Kasumi-1 (cell line): ENCODE results near the gene PNPT1.

Experiments
- DNase-seq, 2 experiments: peaks; one replicate each; lab custom pipeline; 2025; lab: John Stamatoyannopoulos, UW

PNPT1 gene

GRCh38 chr2:55668956-55669355, 24.7 kb downstream of the PNPT1 start:
- no peak for DNase-seq

- no peak for DNase-seq
Measured at GRCh38 chr2:55653255-55653654, 40.4 kb downstream of the PNPT1 start.

DNA sequence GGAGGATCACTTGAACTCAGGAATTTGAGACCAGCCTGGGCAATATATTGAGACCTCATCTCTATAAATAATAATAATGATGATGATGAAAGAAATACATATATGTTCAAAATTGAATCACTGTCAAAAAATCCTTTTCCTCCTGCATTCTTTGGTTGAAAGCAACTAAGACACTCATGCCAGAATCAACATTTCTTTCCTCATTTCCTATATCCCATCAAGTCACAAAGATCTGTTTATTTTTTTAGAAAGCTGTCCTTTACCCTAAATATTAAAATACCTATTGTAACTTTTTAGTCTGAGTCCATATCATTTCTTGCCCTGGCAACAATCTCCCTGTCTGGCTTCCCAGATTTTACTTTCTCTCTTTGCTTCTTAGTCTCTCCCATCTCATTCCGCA, 44.4 kb downstream of the PNPT1 start:
- DNase-seq = no peak

- DNase-seq = no peak
Measured at GRCh38 chr2:55636831-55637230, 56.8 kb downstream of the PNPT1 start.

GRCh38 chr2:55628931-55629330, 64.7 kb downstream of the PNPT1 start:
- DNase-seq = no peak

GRCh38 chr2:55627915-55628314, 65.7 kb downstream of the PNPT1 start:
- no peak for DNase-seq

- DNase-seq = no peak
Measured at GRCh38 chr2:55621802-55622201, 71.8 kb downstream of the PNPT1 start.

- peak; percentile 40 to 56 for DNase-seq
Measured at GRCh38 chr2:55620123-55620779, 73.4 kb downstream of the PNPT1 start.

DNA sequence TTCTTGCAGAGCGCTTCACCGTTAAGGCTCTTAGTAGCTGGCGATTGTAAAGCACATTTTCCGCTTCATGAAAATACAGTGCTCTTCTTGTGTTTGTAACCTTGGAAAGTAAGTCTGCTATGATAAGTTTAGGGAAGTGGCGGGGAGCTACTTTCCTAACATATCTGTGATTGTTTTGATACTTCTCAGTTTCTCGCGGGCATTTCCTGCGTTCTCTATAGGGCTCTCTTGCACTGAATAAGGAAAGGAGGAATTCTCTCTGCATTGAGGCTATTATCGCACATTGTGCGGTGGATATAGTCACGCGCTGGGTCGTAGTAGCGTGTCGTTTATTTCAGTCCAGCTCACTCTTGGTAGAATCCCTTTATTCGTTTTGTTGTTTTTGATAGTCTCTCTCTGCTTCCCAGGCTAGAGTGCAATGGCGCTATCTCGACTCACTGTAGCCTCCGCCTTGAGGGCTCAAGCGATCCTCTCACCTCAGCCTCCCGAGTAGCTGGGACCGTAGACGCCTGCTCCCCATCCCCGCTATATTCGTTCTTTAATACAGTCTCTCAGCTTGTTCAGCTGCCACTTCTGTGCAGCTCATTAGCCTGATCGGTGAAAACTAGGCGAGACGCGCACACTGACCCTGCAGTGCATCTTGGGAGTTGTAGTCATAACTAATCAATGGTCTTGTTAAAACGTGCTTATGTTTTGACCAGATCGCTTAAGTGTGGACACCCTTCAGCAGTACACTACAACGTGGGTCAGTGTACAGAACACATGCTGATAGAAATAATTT, 75.2 kb downstream of the PNPT1 start:
- DNase-seq = peak; percentile 58 to 65

GRCh38 chr2:55618025-55618274, 75.7 kb downstream of the PNPT1 start:
- no peak for DNase-seq

GRCh38 chr2:55617175-55618024, 76.2 kb downstream of the PNPT1 start, which contains the start of gene PPP4R3B:
Gene PPP4R3B (minus strand): TSS chr2:55617622. CDS start chr2:55617285, 337 bp downstream.
- peak; percentile 98 to 99 for DNase-seq

DNA sequence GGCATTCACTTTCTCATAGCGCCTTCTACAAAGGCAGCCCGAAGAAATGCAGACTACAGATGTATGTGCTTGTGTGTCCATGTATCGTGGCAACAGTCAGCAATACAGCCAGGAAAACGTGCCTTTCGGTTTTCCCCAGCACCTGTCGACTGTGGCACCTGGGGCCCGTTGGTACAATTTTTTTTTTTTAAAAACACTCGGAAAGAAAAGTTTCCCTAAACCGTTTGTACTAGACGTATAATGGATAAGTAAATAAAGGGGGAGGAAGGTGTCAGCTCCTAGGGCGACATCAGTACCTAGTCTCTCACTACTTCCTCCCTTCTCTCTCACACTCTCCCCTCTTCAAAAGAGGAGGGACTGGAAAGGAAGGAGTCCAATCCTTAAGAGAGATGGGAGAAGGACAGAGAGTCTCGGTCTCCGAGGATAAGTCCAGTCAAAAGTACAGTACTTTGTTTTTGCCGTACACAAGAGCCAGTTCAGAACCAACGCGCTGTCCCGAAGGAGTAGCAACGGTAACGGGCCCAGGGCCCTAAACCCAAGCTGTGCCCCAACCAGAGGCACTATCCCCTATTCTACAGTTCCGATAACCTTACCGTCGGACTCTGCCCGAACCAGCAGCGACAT, 77.0 kb downstream of the PNPT1 start:
- DNase-seq = peak; percentile 65 to 73

- DNase-seq = no peak
Measured at GRCh38 chr2:55611997-55612396, 81.6 kb downstream of the PNPT1 start.

DNA sequence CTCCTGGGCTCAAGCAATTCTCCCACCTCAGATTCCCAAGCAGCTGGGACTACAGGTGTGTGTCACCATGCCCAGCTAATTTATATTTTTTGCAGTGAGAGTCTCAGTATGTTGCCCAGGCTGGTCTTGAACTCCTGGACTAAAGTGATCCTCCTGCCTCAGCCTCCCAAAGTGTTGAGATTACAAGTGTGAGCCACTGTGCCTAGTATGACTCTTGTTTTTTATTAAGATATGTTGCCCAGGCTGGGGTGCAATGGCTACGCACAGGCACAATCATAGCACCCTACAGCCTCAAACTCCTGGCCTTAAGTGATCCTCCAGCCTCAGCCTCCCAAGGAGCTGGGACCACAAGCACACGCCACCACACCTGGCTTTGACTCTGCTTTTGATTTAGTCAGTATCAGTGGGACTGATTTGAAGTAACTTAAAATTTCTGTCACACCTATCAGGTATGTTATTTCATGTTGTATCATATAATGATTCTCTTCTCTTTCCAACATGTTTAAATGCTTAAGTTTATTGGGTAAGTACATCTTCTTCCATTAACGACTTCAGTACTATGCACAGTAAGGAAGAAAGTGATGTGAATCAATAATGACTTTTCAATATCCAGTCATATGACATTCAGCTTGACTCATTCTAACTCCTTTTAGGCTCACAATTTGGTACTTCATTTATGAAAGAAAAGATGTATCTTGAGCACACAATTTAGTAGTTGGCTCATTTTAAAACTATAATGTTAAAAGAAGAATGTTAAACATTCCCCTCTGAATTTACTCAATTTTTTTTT, 82.5 kb downstream of the PNPT1 start:
- no peak for DNase-seq

DNA sequence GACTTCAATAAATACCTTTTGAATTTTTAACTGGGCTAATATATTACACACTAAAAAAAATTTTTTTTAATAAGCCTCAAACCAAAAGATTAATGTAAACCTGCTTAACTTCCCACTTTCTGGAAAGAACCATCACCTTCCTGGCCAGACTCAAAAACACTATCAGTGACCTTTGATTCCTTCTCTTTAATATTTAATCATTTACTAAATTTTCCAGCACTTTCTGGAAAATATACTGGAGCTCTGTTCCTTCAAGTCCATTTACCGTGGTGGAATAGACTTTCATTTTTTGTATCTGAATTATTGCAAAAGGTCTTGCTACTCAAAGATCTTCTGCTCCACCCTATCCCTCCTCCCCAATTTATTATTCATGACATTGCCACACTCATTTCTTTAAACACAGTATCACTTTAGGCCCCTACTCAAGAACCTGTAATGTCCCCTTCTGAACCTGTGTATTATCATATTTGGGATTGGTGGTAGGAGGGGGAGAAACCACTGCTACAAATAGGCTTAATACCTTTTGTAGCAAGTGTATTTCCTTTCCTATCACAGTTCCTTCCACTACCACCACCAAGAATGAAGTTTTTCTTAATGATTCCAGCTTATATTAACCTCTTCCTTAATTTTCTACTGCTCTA, 83.6 kb downstream of the PNPT1 start:
- DNase-seq = no peak

DNA sequence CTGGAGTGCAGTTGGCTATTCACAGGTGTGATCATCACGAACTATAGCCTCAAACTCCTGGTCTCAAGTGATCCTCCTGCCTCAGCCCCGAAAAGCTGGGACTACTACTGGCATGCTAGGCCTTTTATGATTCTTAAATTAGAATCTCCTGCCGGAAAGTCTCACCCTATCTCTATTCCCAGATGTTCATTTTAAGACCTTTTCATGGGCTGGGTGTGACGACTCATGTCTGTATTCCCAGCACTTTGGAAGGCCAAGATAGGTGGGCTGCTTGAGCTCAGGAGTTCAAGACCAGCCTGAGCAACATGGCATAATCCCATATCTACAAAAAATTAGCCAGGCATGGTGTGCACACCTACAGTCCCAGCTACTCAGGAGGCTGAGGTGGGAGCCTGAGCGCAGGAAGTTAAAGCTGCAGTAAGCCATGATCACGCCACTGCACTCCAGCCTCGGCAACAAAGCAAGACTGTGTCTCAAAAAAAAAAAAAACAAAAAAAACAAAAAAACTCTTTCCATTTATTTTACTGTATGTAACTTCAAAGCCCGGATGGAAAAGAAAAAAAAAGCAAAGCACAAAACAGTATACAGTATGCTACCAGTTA, 84.3 kb downstream of the PNPT1 start:
- no peak for DNase-seq

GRCh38 chr2:55607717-55608116, 85.9 kb downstream of the PNPT1 start:
- DNase-seq = no peak

DNA sequence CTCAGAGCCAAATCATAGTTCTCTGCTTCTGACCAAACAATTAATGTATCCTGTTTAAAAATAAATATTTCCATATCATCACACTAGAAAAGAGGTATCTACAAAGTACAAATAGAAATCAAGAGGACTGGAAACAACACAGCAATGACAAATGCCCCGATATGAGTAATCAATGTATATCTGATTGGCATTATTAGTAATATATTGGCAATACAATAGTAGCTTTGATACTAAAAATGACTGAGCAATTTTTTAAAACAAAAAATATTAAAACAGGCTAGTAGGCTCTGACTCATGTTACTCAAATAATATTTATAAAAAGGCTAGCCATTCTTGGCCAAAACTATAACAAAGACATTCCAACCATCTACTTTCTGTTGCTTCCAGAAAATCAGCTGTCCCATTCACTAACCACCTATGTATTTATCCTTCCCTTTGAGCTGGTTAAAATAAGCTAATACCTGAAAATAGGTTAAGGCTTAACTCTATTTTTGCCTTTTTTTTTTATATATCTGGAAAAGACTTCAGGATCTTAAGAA, 89.5 kb downstream of the PNPT1 start:
- DNase-seq = no peak

GRCh38 chr2:55601849-55602248, 91.8 kb downstream of the PNPT1 start:
- DNase-seq = no peak

- no peak for DNase-seq
Measured at GRCh38 chr2:55598056-55598795, 95.4 kb downstream of the PNPT1 start.
